Breast epithelium (tissue), 3 donors: ENCODE results near the gene SETD2.

Experiments used
- POLR2A ChIP-seq: fragments of 450-650 bp; IDR thresholded peaks from one replicate; pipeline ENCODE4 v1.6.1; 2016; ENCODE audit warnings: antibody characterized with exemption, mild to moderate bottlenecking, moderate library complexity
- TF ChIP-seq, protein P1 (sequence below), 3 donors: fragments of 450-650 bp; IDR thresholded peaks; one replicate each; pipeline ENCODE4 v1.5.1; 2016 to 2017; ENCODE audit warnings: antibody characterized with exemption in 3 of 3, mild to moderate bottlenecking in 3 of 3, moderate library complexity in 3 of 3

DNA sequence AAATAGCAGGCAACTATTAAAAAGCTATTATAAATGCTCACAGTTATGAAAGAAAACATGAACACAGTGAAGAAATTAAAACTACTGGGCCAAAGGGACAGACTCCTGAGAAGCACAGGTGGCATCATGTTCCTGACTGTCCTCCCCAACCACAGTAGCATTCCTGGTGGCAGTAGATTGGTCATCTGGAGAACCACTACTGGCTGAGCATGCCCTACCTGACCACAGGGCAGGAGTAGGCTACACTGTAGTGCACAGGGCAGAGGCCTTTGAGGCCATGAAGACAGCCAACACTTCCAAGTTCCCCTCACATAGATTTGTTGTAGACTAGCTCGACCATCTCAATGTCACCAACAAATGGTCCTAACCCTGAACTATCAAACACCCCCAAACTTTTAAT lies 135.2 kb downstream of the SETD2 start:
- no peak for TF ChIP-seq POLR2A
- TF ChIP-seq, protein P1, sequence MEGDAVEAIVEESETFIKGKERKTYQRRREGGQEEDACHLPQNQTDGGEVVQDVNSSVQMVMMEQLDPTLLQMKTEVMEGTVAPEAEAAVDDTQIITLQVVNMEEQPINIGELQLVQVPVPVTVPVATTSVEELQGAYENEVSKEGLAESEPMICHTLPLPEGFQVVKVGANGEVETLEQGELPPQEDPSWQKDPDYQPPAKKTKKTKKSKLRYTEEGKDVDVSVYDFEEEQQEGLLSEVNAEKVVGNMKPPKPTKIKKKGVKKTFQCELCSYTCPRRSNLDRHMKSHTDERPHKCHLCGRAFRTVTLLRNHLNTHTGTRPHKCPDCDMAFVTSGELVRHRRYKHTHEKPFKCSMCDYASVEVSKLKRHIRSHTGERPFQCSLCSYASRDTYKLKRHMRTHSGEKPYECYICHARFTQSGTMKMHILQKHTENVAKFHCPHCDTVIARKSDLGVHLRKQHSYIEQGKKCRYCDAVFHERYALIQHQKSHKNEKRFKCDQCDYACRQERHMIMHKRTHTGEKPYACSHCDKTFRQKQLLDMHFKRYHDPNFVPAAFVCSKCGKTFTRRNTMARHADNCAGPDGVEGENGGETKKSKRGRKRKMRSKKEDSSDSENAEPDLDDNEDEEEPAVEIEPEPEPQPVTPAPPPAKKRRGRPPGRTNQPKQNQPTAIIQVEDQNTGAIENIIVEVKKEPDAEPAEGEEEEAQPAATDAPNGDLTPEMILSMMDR (IDR thresholded peaks at IDR 0.05), result no peak
